GM06990 (cell line): ENCODE data around the gene GALNS.

Experiments
- DNase-seq: peaks from one replicate; pipeline ENCODE4 v3.0.0-alpha.2; 2011; ENCODE audit not compliant: insufficient read length; ENCODE audit errors: extremely low read depth
- H3K27me3 ChIP-seq: replicated peaks from 2 replicates; pipeline ENCODE4 v1.6.0; 2011; ENCODE audit warnings: low read length; ENCODE audit not compliant: control insufficient read depth, insufficient read depth
- H3K36me3 ChIP-seq: 2 replicates; pipeline ENCODE4 v1.5.1; 2011; ENCODE audit warnings: low read length; ENCODE audit not compliant: control insufficient read depth, insufficient read depth
- H3K4me3 ChIP-seq: replicated peaks from 2 replicates; pipeline ENCODE4 v1.5.1; 2011; ENCODE audit warnings: low read depth, mild to moderate bottlenecking, control low read depth, low read length
- TF ChIP-seq, protein P1 (sequence below): IDR thresholded peaks from 2 replicates; pipeline ENCODE4 v1.5.1; 2011; ENCODE audit warnings: low read length, control low read depth, mild to moderate bottlenecking, inconsistent platforms; ENCODE audit not compliant: insufficient read depth, poor library complexity, severe bottlenecking

Gene GALNS, protein sequence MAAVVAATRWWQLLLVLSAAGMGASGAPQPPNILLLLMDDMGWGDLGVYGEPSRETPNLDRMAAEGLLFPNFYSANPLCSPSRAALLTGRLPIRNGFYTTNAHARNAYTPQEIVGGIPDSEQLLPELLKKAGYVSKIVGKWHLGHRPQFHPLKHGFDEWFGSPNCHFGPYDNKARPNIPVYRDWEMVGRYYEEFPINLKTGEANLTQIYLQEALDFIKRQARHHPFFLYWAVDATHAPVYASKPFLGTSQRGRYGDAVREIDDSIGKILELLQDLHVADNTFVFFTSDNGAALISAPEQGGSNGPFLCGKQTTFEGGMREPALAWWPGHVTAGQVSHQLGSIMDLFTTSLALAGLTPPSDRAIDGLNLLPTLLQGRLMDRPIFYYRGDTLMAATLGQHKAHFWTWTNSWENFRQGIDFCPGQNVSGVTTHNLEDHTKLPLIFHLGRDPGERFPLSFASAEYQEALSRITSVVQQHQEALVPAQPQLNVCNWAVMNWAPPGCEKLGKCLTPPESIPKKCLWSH

DNA sequence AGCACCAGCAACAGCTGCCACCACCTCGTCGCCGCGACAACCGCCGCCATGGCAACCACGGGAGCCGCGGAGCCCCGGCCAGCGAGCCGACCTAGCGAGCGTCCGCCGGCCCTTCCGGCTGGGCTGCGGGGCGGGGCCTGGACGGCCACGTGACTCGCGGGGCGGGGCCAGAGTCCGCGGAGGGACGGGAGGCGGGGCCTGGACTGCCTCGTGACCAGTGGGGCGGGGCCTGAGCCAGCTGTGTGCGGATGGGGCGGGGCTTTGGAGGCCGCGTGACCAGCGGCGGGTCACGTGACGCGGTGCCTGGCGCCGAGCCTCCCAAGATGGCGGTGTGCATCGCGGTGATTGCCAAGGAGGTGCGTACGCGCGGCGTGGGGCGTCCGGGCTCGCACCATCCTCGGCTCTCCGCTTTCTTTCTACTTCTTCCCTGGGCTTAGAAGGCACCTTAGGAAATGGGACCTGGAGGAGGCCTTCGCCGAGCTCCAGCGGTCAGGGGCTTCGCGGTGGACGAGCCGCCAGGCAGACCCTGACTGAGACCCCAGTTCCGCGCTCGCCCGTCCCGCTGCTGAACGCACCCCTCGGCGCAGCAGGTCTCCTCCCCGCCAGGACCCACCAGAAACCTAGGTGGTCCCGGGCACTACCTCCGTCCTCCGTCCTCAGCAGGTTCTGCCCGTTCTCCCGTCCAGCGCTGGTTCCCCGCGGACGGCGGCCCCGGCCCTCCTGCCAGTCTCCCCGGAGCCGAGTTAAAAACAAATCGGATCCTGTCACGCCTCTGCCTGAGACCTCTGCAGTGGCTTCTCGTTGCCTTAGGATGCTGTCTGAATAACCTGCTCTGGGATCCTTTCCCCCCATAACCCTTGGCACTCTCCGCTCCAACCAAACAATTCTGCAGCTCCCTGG lies at the start of gene GALNS, which contains the start of gene TRAPPC2L:
Gene GALNS, minus strand, starts transcription at position 120 of the 900 bp plus-strand sequence. Its CDS starts 70 bp downstream, at position 50.
Gene TRAPPC2L, plus strand, starts transcription at position 300 of the 900 bp plus-strand sequence. Its CDS starts 24 bp downstream, at position 324.
- Histone ChIP-seq H3K4me3 (peak within 1 kb of the TSS; percentile 99), H3K27me3 (no peaks in the 10 kb centered on the region), H3K36me3 (peaks cover 14% of the 10 kb centered on the region)
- DNase-seq: peak; percentile 93
- TF ChIP-seq, protein P1, sequence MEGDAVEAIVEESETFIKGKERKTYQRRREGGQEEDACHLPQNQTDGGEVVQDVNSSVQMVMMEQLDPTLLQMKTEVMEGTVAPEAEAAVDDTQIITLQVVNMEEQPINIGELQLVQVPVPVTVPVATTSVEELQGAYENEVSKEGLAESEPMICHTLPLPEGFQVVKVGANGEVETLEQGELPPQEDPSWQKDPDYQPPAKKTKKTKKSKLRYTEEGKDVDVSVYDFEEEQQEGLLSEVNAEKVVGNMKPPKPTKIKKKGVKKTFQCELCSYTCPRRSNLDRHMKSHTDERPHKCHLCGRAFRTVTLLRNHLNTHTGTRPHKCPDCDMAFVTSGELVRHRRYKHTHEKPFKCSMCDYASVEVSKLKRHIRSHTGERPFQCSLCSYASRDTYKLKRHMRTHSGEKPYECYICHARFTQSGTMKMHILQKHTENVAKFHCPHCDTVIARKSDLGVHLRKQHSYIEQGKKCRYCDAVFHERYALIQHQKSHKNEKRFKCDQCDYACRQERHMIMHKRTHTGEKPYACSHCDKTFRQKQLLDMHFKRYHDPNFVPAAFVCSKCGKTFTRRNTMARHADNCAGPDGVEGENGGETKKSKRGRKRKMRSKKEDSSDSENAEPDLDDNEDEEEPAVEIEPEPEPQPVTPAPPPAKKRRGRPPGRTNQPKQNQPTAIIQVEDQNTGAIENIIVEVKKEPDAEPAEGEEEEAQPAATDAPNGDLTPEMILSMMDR: no peak

- no peak for DNase-seq
- H3K36me3 ChIP-seq: no peaks in the 10 kb centered on the region; the same call in none of the 2 replicates
- H3K27me3 ChIP-seq: no peaks in the 10 kb centered on the region
- TF ChIP-seq, protein P1: no peak
- H3K4me3 ChIP-seq: no peak overlapping the region
Measured at GRCh38 chr16:88906020-88906419, 49.3 kb upstream of the GALNS start.

GRCh38 chr16:88905563-88905962 lies 48.8 kb upstream of the GALNS start:
- no peak overlapping the region for H3K4me3 ChIP-seq
- H3K27me3 ChIP-seq: no peaks in the 10 kb centered on the region
- TF ChIP-seq, protein P1: no peak
- H3K36me3 ChIP-seq: peaks cover 3% of the 10 kb centered on the region
- no peak for DNase-seq

- H3K36me3 ChIP-seq: peaks cover 6% of the 10 kb centered on the region
- no peak for DNase-seq
- no peak overlapping the region for H3K4me3 ChIP-seq
- H3K27me3 ChIP-seq: no peaks in the 10 kb centered on the region
- TF ChIP-seq, protein P1: no peak
Measured at GRCh38 chr16:88904676-88905365, 48.1 kb upstream of the GALNS start.

DNA sequence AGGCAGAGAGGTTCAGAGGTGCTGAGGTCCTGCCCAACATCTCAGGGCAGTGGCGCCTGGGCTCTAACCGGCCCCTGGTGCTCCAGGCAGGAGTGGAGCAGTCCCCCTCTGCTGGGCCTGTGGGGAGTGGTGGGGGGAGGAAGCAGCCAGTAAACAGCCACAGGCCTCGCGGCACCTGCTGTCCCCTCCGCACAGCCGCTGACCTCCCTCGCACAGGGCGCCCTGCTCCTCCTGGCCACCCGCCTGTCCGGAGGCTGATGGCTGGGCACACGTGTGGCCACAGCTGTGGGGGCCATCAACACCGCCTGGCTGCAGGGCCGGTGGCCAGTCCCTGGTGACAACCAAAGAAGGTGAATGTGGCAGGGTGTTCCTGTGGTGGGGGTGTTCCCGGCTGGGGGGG lies 46.5 kb upstream of the GALNS start:
- H3K4me3 ChIP-seq: no peak overlapping the region
- H3K36me3 ChIP-seq: peaks cover 8% of the 10 kb centered on the region
- TF ChIP-seq, protein P1: no peak
- no peak for DNase-seq
- no peaks in the 10 kb centered on the region for H3K27me3 ChIP-seq
